T-helper 2 cell treated with Interferon-gamma antibody and Interleukin-4, amounts not matched to agents 5 μg/mL and 100 μg/mL, for 36 hours (primary cell): ENCODE results near the gene ADARB2.

Experiments
- DNase-seq: peaks from one replicate; pipeline ENCODE4 v3.0.0; 2021; ENCODE audit warnings: low spot score
- H3K27ac Mint-ChIP-seq: one replicate; pipeline ENCODE4 v1.8.0; 2021; ENCODE audit warnings: mild to moderate bottlenecking, mixed read lengths
- H3K27me3 Mint-ChIP-seq: one replicate; pipeline ENCODE4 v1.8.0; 2021; ENCODE audit warnings: low read depth, mixed read lengths
- H3K36me3 Mint-ChIP-seq: one replicate; pipeline ENCODE4 v1.8.0; 2021; ENCODE audit warnings: low read depth, mixed read lengths
- H3K4me1 Mint-ChIP-seq: one replicate; pipeline ENCODE4 v1.8.0; 2021; ENCODE audit warnings: low read depth, mixed read lengths
- H3K4me3 Mint-ChIP-seq: one replicate; pipeline ENCODE4 v1.8.0; 2022; ENCODE audit warnings: mild to moderate bottlenecking, moderate library complexity, mixed read lengths
- H3K9me3 Mint-ChIP-seq: one replicate; pipeline ENCODE4 v1.8.0; 2021; ENCODE audit warnings: mixed read lengths

Gene ADARB2

GRCh38 chr10:1577373-1577770 is 160.0 kb downstream of the ADARB2 start:
- Mint-ChIP-seq H3K4me1 (no peaks in the 10 kb centered on the region), H3K4me3 (no peak overlapping the region), H3K27ac (no peak overlapping the region)

GRCh38 chr10:1576467-1577372 is 160.6 kb downstream of the ADARB2 start:
- Mint-ChIP-seq H3K36me3 (no peaks in the 10 kb centered on the region), H3K4me3 (no peak overlapping the region), H3K4me1 (no peaks in the 10 kb centered on the region), H3K27me3 (no peaks in the 10 kb centered on the region), H3K27ac (no peak overlapping the region), H3K9me3 (no peaks in the 10 kb centered on the region)
- no peak for DNase-seq

More at GRCh38 chr10:1577373-1577770, 160.0 kb downstream of the ADARB2 start:
- Mint-ChIP-seq H3K9me3 (no peaks in the 10 kb centered on the region), H3K27me3 (no peaks in the 10 kb centered on the region), H3K36me3 (no peaks in the 10 kb centered on the region)
- DNase-seq, result no peak

GRCh38 chr10:1575481-1576244 is 161.7 kb downstream of the ADARB2 start:
- no peak for DNase-seq
- Mint-ChIP-seq H3K27ac (no peak overlapping the region), H3K36me3 (no peaks in the 10 kb centered on the region), H3K4me3 (no peak overlapping the region), H3K4me1 (no peaks in the 10 kb centered on the region), H3K27me3 (no peaks in the 10 kb centered on the region), H3K9me3 (no peaks in the 10 kb centered on the region)

- Mint-ChIP-seq H3K9me3 (no peaks in the 10 kb centered on the region), H3K27me3 (no peaks in the 10 kb centered on the region), H3K27ac (no peak overlapping the region), H3K36me3 (no peaks in the 10 kb centered on the region), H3K4me3 (no peak overlapping the region), H3K4me1 (no peaks in the 10 kb centered on the region)
- no peak for DNase-seq
Measured at GRCh38 chr10:1574719-1575118, 162.6 kb downstream of the ADARB2 start.

- Mint-ChIP-seq H3K4me3 (no peak overlapping the region), H3K36me3 (no peaks in the 10 kb centered on the region), H3K27ac (no peak overlapping the region), H3K27me3 (no peaks in the 10 kb centered on the region), H3K9me3 (no peaks in the 10 kb centered on the region), H3K4me1 (no peaks in the 10 kb centered on the region)
- no peak for DNase-seq
Measured at GRCh38 chr10:1573981-1574380, 163.3 kb downstream of the ADARB2 start.

GRCh38 chr10:1573334-1573969 is 163.9 kb downstream of the ADARB2 start:
- DNase-seq, result no peak
- Mint-ChIP-seq H3K4me3 (no peak overlapping the region), H3K27me3 (no peaks in the 10 kb centered on the region), H3K4me1 (no peaks in the 10 kb centered on the region), H3K9me3 (no peaks in the 10 kb centered on the region), H3K36me3 (no peaks in the 10 kb centered on the region), H3K27ac (no peak overlapping the region)

GRCh38 chr10:1572519-1573333 is 164.6 kb downstream of the ADARB2 start:
- Mint-ChIP-seq H3K27me3 (no peaks in the 10 kb centered on the region), H3K4me3 (no peak overlapping the region), H3K27ac (no peak overlapping the region), H3K36me3 (no peaks in the 10 kb centered on the region), H3K9me3 (no peaks in the 10 kb centered on the region), H3K4me1 (no peaks in the 10 kb centered on the region)
- no peak for DNase-seq

GRCh38 chr10:1571587-1572237 is 165.6 kb downstream of the ADARB2 start:
- Mint-ChIP-seq H3K27me3 (no peaks in the 10 kb centered on the region), H3K4me3 (no peak overlapping the region), H3K36me3 (no peaks in the 10 kb centered on the region), H3K9me3 (no peaks in the 10 kb centered on the region), H3K4me1 (no peaks in the 10 kb centered on the region), H3K27ac (no peak overlapping the region)
- no peak for DNase-seq

GRCh38 chr10:1570416-1571051 is 166.8 kb downstream of the ADARB2 start:
- Mint-ChIP-seq H3K27me3 (no peaks in the 10 kb centered on the region), H3K36me3 (no peaks in the 10 kb centered on the region), H3K4me3 (no peak overlapping the region), H3K27ac (no peak overlapping the region), H3K9me3 (no peaks in the 10 kb centered on the region), H3K4me1 (no peaks in the 10 kb centered on the region)
- no peak for DNase-seq

GRCh38 chr10:1569208-1569607 is 168.1 kb downstream of the ADARB2 start:
- no peak for DNase-seq
- Mint-ChIP-seq H3K4me1 (no peaks in the 10 kb centered on the region), H3K27me3 (no peaks in the 10 kb centered on the region), H3K27ac (no peak overlapping the region), H3K9me3 (no peaks in the 10 kb centered on the region), H3K36me3 (no peaks in the 10 kb centered on the region), H3K4me3 (no peak overlapping the region)

- H3K36me3 Mint-ChIP-seq, result no peaks in the 10 kb centered on the region
- H3K27me3 Mint-ChIP-seq, result no peaks in the 10 kb centered on the region
- H3K4me3 Mint-ChIP-seq, result no peak overlapping the region
- no peak for DNase-seq
- H3K9me3 Mint-ChIP-seq, result no peaks in the 10 kb centered on the region
- H3K27ac Mint-ChIP-seq, result no peak overlapping the region
- H3K4me1 Mint-ChIP-seq, result no peaks in the 10 kb centered on the region
Measured at GRCh38 chr10:1567742-1568495, 169.4 kb downstream of the ADARB2 start.

- Mint-ChIP-seq H3K36me3 (no peaks in the 10 kb centered on the region), H3K4me1 (no peaks in the 10 kb centered on the region), H3K27ac (no peak overlapping the region), H3K4me3 (no peak overlapping the region), H3K9me3 (no peaks in the 10 kb centered on the region), H3K27me3 (no peaks in the 10 kb centered on the region)
- no peak for DNase-seq
Measured at GRCh38 chr10:1567152-1567551, 170.2 kb downstream of the ADARB2 start.
